H9 (cell line): ENCODE measurements around the gene CTIF. TPM values are rescaled to one million over a fixed set of nuclear protein-coding genes. Genes with fewer than 3 reads are reported as not detected.

ENCODE experiments used
- DNase-seq: peaks from one replicate; pipeline ENCODE4 v3.0.0-alpha.2; 2017
- H2AFZ ChIP-seq: one replicate; pipeline ENCODE4 v1.6.1; 2013; ENCODE audit warnings: mild to moderate bottlenecking, low read length, control low read depth, moderate library complexity
- H2AK5ac ChIP-seq: 2 replicates; pipeline ENCODE4 v1.6.1; 2013; ENCODE audit warnings: low read length, control low read depth, mixed read lengths; ENCODE audit not compliant: insufficient read length
- H2BK120ac ChIP-seq: one replicate; pipeline ENCODE4 v1.6.1; 2013; ENCODE audit warnings: low read depth, mild to moderate bottlenecking, low read length, control low read depth, inconsistent platforms; ENCODE audit not compliant: poor library complexity, severe bottlenecking
- H2BK12ac ChIP-seq: 2 replicates; pipeline ENCODE4 v1.6.1; 2013; ENCODE audit warnings: low read length, control low read depth, mixed read lengths, low read depth; ENCODE audit not compliant: insufficient read length
- H2BK15ac ChIP-seq: 2 replicates; pipeline ENCODE4 v1.6.1; 2013; ENCODE audit warnings: low read depth, low read length, control low read depth
- H2BK20ac ChIP-seq: one replicate; pipeline ENCODE4 v1.6.1; 2013; ENCODE audit warnings: low read depth, mild to moderate bottlenecking, low read length, control low read depth, inconsistent platforms; ENCODE audit not compliant: poor library complexity, severe bottlenecking
- H2BK5ac ChIP-seq: 2 replicates; pipeline ENCODE4 v1.6.1; 2013; ENCODE audit warnings: low read length, control low read depth, mixed read lengths; ENCODE audit not compliant: insufficient read length
- H3K14ac ChIP-seq: 2 replicates; pipeline ENCODE4 v1.6.1; 2013; ENCODE audit warnings: low read length, control low read depth; ENCODE audit not compliant: insufficient read depth
- H3K18ac ChIP-seq: 2 replicates; pipeline ENCODE4 v1.6.1; 2013; ENCODE audit warnings: low read depth, mild to moderate bottlenecking, mixed read lengths, low read length, control low read depth; ENCODE audit not compliant: insufficient read length
- H3K23ac ChIP-seq: 2 replicates; pipeline ENCODE4 v1.6.1; 2013; ENCODE audit warnings: low read length, control low read depth, mixed read lengths, low read depth; ENCODE audit not compliant: insufficient read length
- H3K23me2 ChIP-seq: 2 replicates; pipeline ENCODE4 v1.6.1; 2013; ENCODE audit warnings: low read depth, mild to moderate bottlenecking, mixed read lengths, low read length, control low read depth; ENCODE audit not compliant: insufficient read length, poor library complexity, severe bottlenecking
- H3K27ac ChIP-seq: 2 replicates; pipeline ENCODE4 v1.5.1; 2013; ENCODE audit warnings: low read length, control low read depth, mixed read lengths, low read depth; ENCODE audit not compliant: insufficient read length
- H3K27me3 ChIP-seq: 2 replicates; pipeline ENCODE4 v1.6.1; 2013; ENCODE audit warnings: low read length, control low read depth, inconsistent platforms; ENCODE audit not compliant: insufficient read depth
- H3K4ac ChIP-seq: 2 replicates; pipeline ENCODE4 v1.6.1; 2013; ENCODE audit warnings: low read depth, mild to moderate bottlenecking, control low read depth, inconsistent platforms, low read length, moderate library complexity
- H3K4me1 ChIP-seq: 2 replicates; pipeline ENCODE4 v1.6.1; 2013; ENCODE audit warnings: low read length, control low read depth, inconsistent platforms; ENCODE audit not compliant: insufficient read depth
- H3K4me2 ChIP-seq: 2 replicates; pipeline ENCODE4 v1.6.1; 2013; ENCODE audit warnings: low read length, control low read depth, mixed read lengths; ENCODE audit not compliant: insufficient read length, insufficient read depth
- H3K56ac ChIP-seq: 2 replicates; pipeline ENCODE4 v1.6.1; 2013; ENCODE audit warnings: low read depth, mild to moderate bottlenecking, mixed read lengths, low read length, control low read depth; ENCODE audit not compliant: insufficient read length
- H3K79me1 ChIP-seq: 2 replicates; pipeline ENCODE4 v1.6.1; 2013; ENCODE audit warnings: low read depth, mild to moderate bottlenecking, moderate library complexity, low read length, control low read depth, inconsistent platforms; ENCODE audit not compliant: insufficient read depth, poor library complexity, severe bottlenecking
- H3K79me2 ChIP-seq: 2 replicates; pipeline ENCODE4 v1.6.1; 2013; ENCODE audit warnings: low read length, control low read depth, inconsistent platforms; ENCODE audit not compliant: insufficient read depth
- H3K9ac ChIP-seq: 2 replicates; pipeline ENCODE4 v1.6.1; 2013; ENCODE audit warnings: low read length, control low read depth, mixed read lengths; ENCODE audit not compliant: insufficient read length; ENCODE audit errors: extremely low read depth
- H3K9me3 ChIP-seq: one replicate; pipeline ENCODE4 v1.6.1; 2013; ENCODE audit warnings: low read depth, low read length, inconsistent platforms; ENCODE audit not compliant: control insufficient read depth
- H3T11ph ChIP-seq: one replicate; pipeline ENCODE4 v1.6.1; 2013; ENCODE audit warnings: mild to moderate bottlenecking, low read length, control low read depth, inconsistent platforms
- H4K20me1 ChIP-seq: one replicate; pipeline ENCODE4 v1.6.1; 2013; ENCODE audit not compliant: control insufficient read depth, insufficient read length, insufficient read depth
- H4K5ac ChIP-seq: 2 replicates; pipeline ENCODE4 v1.6.1; 2013; ENCODE audit warnings: low read depth, mild to moderate bottlenecking, mixed read lengths, low read length, control low read depth; ENCODE audit not compliant: insufficient read length
- H4K8ac ChIP-seq: replicated peaks from 2 replicates; pipeline ENCODE4 v1.6.1; 2013; ENCODE audit warnings: low read length, control low read depth, mixed read lengths, low read depth; ENCODE audit not compliant: insufficient read length
- H4K91ac ChIP-seq: 2 replicates; pipeline ENCODE4 v1.6.1; 2013; ENCODE audit warnings: low read depth, mild to moderate bottlenecking, moderate library complexity, mixed read lengths, low read length, control low read depth; ENCODE audit not compliant: insufficient read length
- H3K27ac Mint-ChIP-seq, 3 experiments: 2 replicates in 2 of 3; 3 replicates in 1 of 3; pipeline ENCODE4 v1.8.0; 2020 to 2021; ENCODE audit warnings: mixed read lengths in 3 of 3, mild to moderate bottlenecking in 1 of 3, moderate library complexity in 1 of 3
- H3K27me3 Mint-ChIP-seq: 2 replicates; pipeline ENCODE4 v1.8.0; 2021; ENCODE audit warnings: low read depth, mild to moderate bottlenecking, moderate library complexity, mixed read lengths
- H3K36me3 Mint-ChIP-seq, 3 experiments: 2 replicates in 2 of 3; 3 replicates in 1 of 3; pipeline ENCODE4 v1.8.0; 2020 to 2021; ENCODE audit warnings: low read depth in 3 of 3, mixed read lengths in 3 of 3; ENCODE audit not compliant: insufficient read depth in 1 of 3
- H3K4me1 Mint-ChIP-seq, 2 experiments: 2 replicates each; pipeline ENCODE4 v1.8.0; 2020; ENCODE audit warnings: mixed read lengths in 2 of 2
- H3K4me3 Mint-ChIP-seq, 2 experiments: 2 replicates in 1 of 2; 3 replicates in 1 of 2; pipeline ENCODE4 v1.8.0; 2020 to 2021; ENCODE audit warnings: mild to moderate bottlenecking in 2 of 2, mixed read lengths in 2 of 2, moderate library complexity in 1 of 2
- H3K9me3 Mint-ChIP-seq, 2 experiments: 2 replicates in 1 of 2; 3 replicates in 1 of 2; pipeline ENCODE4 v1.8.0; 2020; ENCODE audit warnings: mild to moderate bottlenecking in 2 of 2, mixed read lengths in 2 of 2, moderate library complexity in 1 of 2
- CTCF ChIP-seq: fragments of 200-600 bp; sonication (generic); conservative IDR thresholded peaks from 3 replicates; pipeline ENCODE4 v1.8.0; 2021; ENCODE audit warnings: antibody characterized with exemption, mild to moderate bottlenecking
- total RNA-seq: library from RNA; stranded (reverse); gene quantifications from 2 replicates; pipeline ENCODE4 v1.2.1, GENCODE V29; 2021

The CTIF gene
- total RNA-seq, 1 experiment from 2014 or later: 15.8 TPM

GRCh38 chr18:48497863-48498262, 41.0 kb upstream of the CTIF start:
- Histone ChIP-seq H3K27ac (no peak overlapping the region), H2BK120ac (no peak overlapping the region), H2BK20ac (no peak overlapping the region), H3K4me1 (no peaks in the 10 kb centered on the region), H2AFZ (no peak overlapping the region), H3K9ac (no peak overlapping the region), H3K14ac (no peak overlapping the region), H3K9me3 (no peaks in the 10 kb centered on the region), H3K56ac (no peak overlapping the region), H3K79me1 (no peaks in the 10 kb centered on the region), H4K5ac (no peak overlapping the region), H4K8ac (no peak overlapping the region), H3K4me2 (no peak overlapping the region), H3K23ac (no peak overlapping the region), H3K4ac (no peak overlapping the region), H4K20me1 (no peaks in the 10 kb centered on the region), H2BK15ac (no peak overlapping the region), H3K23me2 (no peaks in the 10 kb centered on the region), H3T11ph (no peak overlapping the region), H3K18ac (no peak overlapping the region), H2BK12ac (no peak overlapping the region), H4K91ac (no peak overlapping the region), H2AK5ac (no peak overlapping the region), H2BK5ac (no peak overlapping the region), H3K27me3 (no peaks in the 10 kb centered on the region), H3K79me2 (no peaks in the 10 kb centered on the region)
- no peak for DNase-seq
- H3K27ac Mint-ChIP-seq: no peak overlapping the region
- TF ChIP-seq CTCF: no peak
- H3K4me3 Mint-ChIP-seq: no peak overlapping the region
- H3K4me1 Mint-ChIP-seq: peaks cover 3 to 5% of the 10 kb centered on the region in 2 experiments; a peak in 2 of 4 replicates
- H3K36me3 Mint-ChIP-seq: peaks cover 0 to 4% (median 4%) of the 10 kb centered on the region in 3 experiments; a peak in 2 of 7 replicates
- H3K27me3 Mint-ChIP-seq: peaks cover 3% of the 10 kb centered on the region
- H3K9me3 Mint-ChIP-seq: peaks cover 7 to 8% of the 10 kb centered on the region in 2 experiments; a peak in 4 of 5 replicates
